ENCODE results near the gene MDH2.
"Not testable (repeated sequence)": the region's sequence is repeated elsewhere in the genome, so short reads cannot be mapped to it uniquely, and the experiment has no call there.

GRCh38 chr7:76094326-76094725 lies 46.4 kb downstream of the MDH2 start:
- TF ChIP-seq POLR2A, CTCF (IDR thresholded peaks at IDR 0.05): not testable (repeated sequence)
